HepG2 (cell line): Measurements from ENCODE around the gene NINJ2. TPM values are rescaled to one million over a fixed set of nuclear protein-coding genes. Genes with fewer than 3 reads are reported as not detected.

Experiments used
- ATAC-seq: fragments of 200-7000 bp; cut with Tn5 transposase; 3 replicates; pipeline ENCODE4 v1.9.1; 2020; ENCODE audit warnings: mild to moderate bottlenecking, moderate library complexity
- BruUV-seq: library from RNA; stranded (reverse); fragments of 400-500 nt; replicated peaks from 2 replicates; lab custom pipeline; 2021; lab: Mats Ljungman, UMichigan
- CTCF ChIA-PET: fragments of 300-600 bp; formaldehyde crosslinking; extraction: SDS; loops from one replicate; lab custom pipeline; 2021; ENCODE audit warnings: low total read pairs, inconsistent platforms, low intra/inter-chr PET ratio; lab: Yijun Ruan, JAX
- POLR2A ChIA-PET: fragments of 350-600 bp; sonication (Branson Sonifier 250); formaldehyde crosslinking; loops from one replicate; lab custom pipeline; 2020; ENCODE audit warnings: antibody characterized with exemption, inconsistent platforms; lab: Yijun Ruan, JAX
- DNase-seq: peaks from one replicate; pipeline ENCODE4 v3.0.0-alpha.2; 2015; ENCODE audit warnings: low spot score
- FAIRE-seq: peaks from 3 replicates; lab custom pipeline; 2011; peaks lifted over from hg19 to GRCh38; lab: Jason Lieb, UNC
- H2AFZ ChIP-seq: one replicate; pipeline ENCODE4 v1.6.1; 2011; ENCODE audit warnings: low read length, inconsistent platforms
- H3K27ac ChIP-seq: fragments of 300-600 bp; 3 replicates; pipeline ENCODE4 v1.8.0; 2011; ENCODE audit warnings: mixed run types, mild to moderate bottlenecking, mixed read lengths, low read length, inconsistent platforms; ENCODE audit not compliant: insufficient read depth; ENCODE audit errors: extremely low read length
- H3K27me3 ChIP-seq, 2 experiments: fragments of 200-600 bp in 1 of 2; 2 replicates in 1 of 2; 3 replicates in 1 of 2; pipeline versions ENCODE4 v1.6.0 to v1.8.0; 2011; ENCODE audit warnings: low read length in 2 of 2, mild to moderate bottlenecking in 2 of 2, moderate library complexity in 2 of 2, inconsistent platforms in 1 of 2; ENCODE audit not compliant: insufficient read depth in 2 of 2, control insufficient read depth in 1 of 2
- H3K36me3 ChIP-seq, 2 experiments: fragments of 200-600 bp in 1 of 2; replicated peaks in 1 of 2; 2 replicates in 1 of 2; 3 replicates in 1 of 2; pipeline versions ENCODE4 v1.5.1 to v1.8.0; 2011; ENCODE audit warnings: low read length in 2 of 2, inconsistent platforms in 1 of 2; ENCODE audit not compliant: insufficient read depth in 2 of 2, control insufficient read depth in 1 of 2
- H3K4me1 ChIP-seq: 2 replicates; pipeline ENCODE4 v1.5.1; 2012; ENCODE audit warnings: low read length, inconsistent platforms; ENCODE audit not compliant: insufficient read depth
- H3K4me2 ChIP-seq: 2 replicates; pipeline ENCODE4 v1.6.0; 2011; ENCODE audit warnings: low read depth, low read length, inconsistent platforms
- H3K4me3 ChIP-seq, 3 experiments: fragments of 200-600 bp in 1 of 3; sonication (generic), shearing (Covaris generic) in 1 of 3; replicated peaks in 1 of 3; 2 replicates each; pipeline ENCODE4 v1.5.1; 2011 to 2016; ENCODE audit warnings: low read length in 3 of 3, inconsistent platforms in 2 of 3, low read depth in 2 of 3, mild to moderate bottlenecking in 2 of 3, control low read depth in 1 of 3, mixed read lengths in 1 of 3; ENCODE audit not compliant: insufficient read depth in 1 of 3
- H3K79me2 ChIP-seq: one replicate; pipeline ENCODE4 v1.6.1; 2011; ENCODE audit warnings: low read length, inconsistent platforms; ENCODE audit not compliant: insufficient read depth
- H3K9ac ChIP-seq: 2 replicates; pipeline ENCODE4 v1.6.0; 2011; ENCODE audit warnings: mild to moderate bottlenecking, low read depth, low read length, inconsistent platforms; ENCODE audit not compliant: insufficient read depth
- H3K9me3 ChIP-seq: 2 replicates; pipeline ENCODE4 v1.5.1; 2012; ENCODE audit warnings: mild to moderate bottlenecking, low read length
- H4K20me1 ChIP-seq: 2 replicates; pipeline ENCODE4 v1.6.0; 2011; ENCODE audit warnings: inconsistent platforms, mild to moderate bottlenecking, low read length, moderate library complexity; ENCODE audit not compliant: insufficient read depth
- CENPT ChIP-seq: sonication (generic); formaldehyde crosslinking; IDR thresholded peaks from 2 replicates; pipeline ENCODE4 v1.8.0; 2022; ENCODE audit warnings: low read depth, mild to moderate bottlenecking, moderate library complexity, missing genetic modification reagents
- JUNB ChIP-seq: sonication (generic); formaldehyde crosslinking; IDR thresholded peaks from 2 replicates; pipeline ENCODE4 v1.8.0; 2022; ENCODE audit warnings: missing genetic modification reagents, mild to moderate bottlenecking, borderline replicate concordance
- JUND ChIP-seq: sonication (generic); formaldehyde crosslinking; IDR thresholded peaks from 2 replicates; pipeline ENCODE4 v1.8.0; 2022; ENCODE audit warnings: mild to moderate bottlenecking, missing genetic modification reagents
- MED1 ChIP-seq: sonication (generic); formaldehyde crosslinking; IDR thresholded peaks from 2 replicates; pipeline ENCODE4 v1.4.0; 2020; ENCODE audit warnings: missing genetic modification reagents
- POGZ ChIP-seq: sonication (generic); formaldehyde crosslinking; IDR thresholded peaks from 2 replicates; pipeline ENCODE4 v1.4.0; 2020; ENCODE audit warnings: mild to moderate bottlenecking, missing genetic modification reagents
- RARG ChIP-seq: sonication (generic); formaldehyde crosslinking; IDR thresholded peaks from 2 replicates; pipeline ENCODE4 v1.4.0; 2020; ENCODE audit warnings: low read depth, mild to moderate bottlenecking, missing genetic modification reagents
- ZNF576 ChIP-seq: sonication (generic); formaldehyde crosslinking; IDR thresholded peaks from 2 replicates; pipeline ENCODE4 v1.4.0; 2020; ENCODE audit warnings: mild to moderate bottlenecking, missing genetic modification reagents
- ZNF580 ChIP-seq: IDR thresholded peaks from 2 replicates; pipeline ENCODE4 v1.6.1; 2016; ENCODE audit warnings: low read depth, borderline replicate concordance
- ZNF609 ChIP-seq: sonication (generic); formaldehyde crosslinking; IDR thresholded peaks from 2 replicates; pipeline ENCODE4 v1.4.0; 2020; ENCODE audit warnings: mild to moderate bottlenecking, missing genetic modification reagents, borderline replicate concordance
- ZNF782 ChIP-seq: sonication (generic); formaldehyde crosslinking; IDR thresholded peaks from 2 replicates; pipeline ENCODE4 v1.4.0; 2020; ENCODE audit warnings: missing genetic modification reagents, mild to moderate bottlenecking, borderline replicate concordance
- WGBS: methylation state at CpG from one replicate; pipeline ENCODE4 v1.1.6; 2017; ENCODE audit warnings: low lambda C conversion rate; 5-methylcytosine and 5-hydroxymethylcytosine counted together
- in situ Hi-C: cut with HindIII; loops from 2 replicates; pipeline ENCODE4 v1.10.0; 2017; ENCODE audit warnings: low pct_unique_long_range_greater_than_20kb; ENCODE audit not compliant: extremely low pct_ligation_motif_present
- intact Hi-C: fragments of 100-400 bp; cut with micrococcal nuclease; formaldehyde crosslinking; loops from one replicate; pipeline ENCODE4 v1.10.0; 2022; ENCODE audit not compliant: unreplicated experiment
- polyA plus RNA-seq, 8 experiments: library from polyadenylated mRNA; depleted of rRNA in 3 of 8; stranded (reverse) in 7 of 8; unstranded in 1 of 8; fragments of >200 nt; fragmentation: Illumina TruSeq in 4 of 8; extraction: Trizol in 4 of 8; gene quantifications; 2 replicates each; pipeline versions ENCODE4 v1.2.1 to v1.2.3, GENCODE V29; 2011 to 2016; ENCODE audit warnings: low read depth in 4 of 8, missing spikeins in 1 of 8, mixed read lengths in 1 of 8; ENCODE audit not compliant: insufficient read depth in 1 of 8
- total RNA-seq, 5 experiments: library from RNA; depleted of rRNA; stranded (reverse); fragments of >200 nt; fragmentation: Illumina TruSeq; extraction: Trizol; gene quantifications; 2 replicates each; pipeline ENCODE4 v1.2.3, GENCODE V29; 2016; ENCODE audit warnings: low read depth in 1 of 5

Gene NINJ2
- total and polyA plus RNA-seq, 2 of the 13 experiments (the other 11 are each of a cell fraction or from before 2014, with no cell fraction given), result 0.62 to 3.8 TPM

- no peak for DNase-seq
- ChIA-PET CTCF (no interaction called here), POLR2A (no interaction called here)
- 64% methylated on average over 17 of the region's 17 CpGs for WGBS
- Histone ChIP-seq H3K4me2 (no peak overlapping the region), H3K9ac (no peak overlapping the region)
- BruUV-seq, result no TSS peak
- ATAC-seq, result no peak
- TF ChIP-seq JUND (CRISPR knock-in tag), result no peak
- no peak for TF ChIP-seq CENPT (CRISPR knock-in tag)
- no peak for TF ChIP-seq MED1 (CRISPR knock-in tag)
- TF ChIP-seq JUNB (CRISPR knock-in tag), result no peak
- no peak for TF ChIP-seq ZNF609 (CRISPR knock-in tag)
- TF ChIP-seq ZNF782 (CRISPR knock-in tag), result no peak
- TF ChIP-seq ZNF576 (CRISPR knock-in tag), result no peak
- TF ChIP-seq ZNF580 (CRISPR knock-in tag), result no peak
- TF ChIP-seq RARG, result no peak
- TF ChIP-seq POGZ (CRISPR knock-in tag), result no peak
- TF ChIP-seq, all 625 proteins: peak for 0
- no peak for FAIRE-seq
- Histone ChIP-seq H3K4me1 (peaks cover 5% of the 10 kb centered on the region), H3K27me3 (0 out of 5 replicates have a peak, but pooled peaks cover 0 to 6% of the 10 kb centered on the region in 2 experiments), H4K20me1 (no peaks in the 10 kb centered on the region), H3K79me2 (no peaks in the 10 kb centered on the region), H3K36me3 (no peaks in the 10 kb centered on the region), H3K4me3 (no peak overlapping the region), H2AFZ (no peak overlapping the region), H3K27ac (no peak overlapping the region), H3K9me3 (no peaks in the 10 kb centered on the region)
- intact Hi-C loops, result loop anchor here (5.0 kb wide), 1 partner anchor 67 kb away; no protein-coding TSS in a partner anchor
- in situ Hi-C loops, result no loop called here
Observed at GRCh38 chr12:678747-679712, 15.8 kb upstream of the NINJ2 start.
